HFFc6 (cell line): ENCODE measurements around the gene CSK. TPM values are rescaled to one million over a fixed set of nuclear protein-coding genes. Genes with fewer than 3 reads are reported as not detected.

Experiments used
- DNase-seq: peaks from one replicate; pipeline ENCODE4 v3.0.0-alpha.2; 2018
- H3K27ac Mint-ChIP-seq: 2 replicates; pipeline ENCODE4 v1.8.0; 2020; ENCODE audit warnings: mild to moderate bottlenecking, mixed read lengths
- H3K27me3 Mint-ChIP-seq: 2 replicates; pipeline ENCODE4 v1.8.0; 2021; ENCODE audit warnings: mild to moderate bottlenecking, moderate library complexity, mixed read lengths; ENCODE audit not compliant: insufficient read depth
- H3K36me3 Mint-ChIP-seq: 2 replicates; pipeline ENCODE4 v1.8.0; 2021; ENCODE audit warnings: low read depth, mixed read lengths
- H3K4me1 Mint-ChIP-seq: 2 replicates; pipeline ENCODE4 v1.8.0; 2020; ENCODE audit warnings: low read depth, mixed read lengths
- H3K4me3 Mint-ChIP-seq: 2 replicates; pipeline ENCODE4 v1.8.0; 2020; ENCODE audit warnings: mild to moderate bottlenecking, moderate library complexity, mixed read lengths
- H3K9me3 Mint-ChIP-seq: 2 replicates; pipeline ENCODE4 v1.8.0; 2020; ENCODE audit warnings: mild to moderate bottlenecking, mixed read lengths
- total RNA-seq, 6 experiments: library from RNA; stranded (reverse); fragmentation: NEBNext Ultra II Directional; extraction: Animal tissue kit (Norgen Biotek cat#: 25700); gene quantifications; 2 replicates in 1 of 6; 3 replicates in 5 of 6; pipeline ENCODE4 v1.2.3, GENCODE V29; 2021
- TF ChIP-seq, protein P1 (sequence below): fragments of 200-600 bp; sonication (generic); IDR thresholded peaks from 2 replicates; pipeline ENCODE4 v1.5.0; 2021; ENCODE audit warnings: antibody characterized with exemption, mild to moderate bottlenecking

The CSK gene
- total RNA-seq, 6 experiments from 2014 or later: 48.8 to 59.0 (median 53.3) TPM

DNA sequence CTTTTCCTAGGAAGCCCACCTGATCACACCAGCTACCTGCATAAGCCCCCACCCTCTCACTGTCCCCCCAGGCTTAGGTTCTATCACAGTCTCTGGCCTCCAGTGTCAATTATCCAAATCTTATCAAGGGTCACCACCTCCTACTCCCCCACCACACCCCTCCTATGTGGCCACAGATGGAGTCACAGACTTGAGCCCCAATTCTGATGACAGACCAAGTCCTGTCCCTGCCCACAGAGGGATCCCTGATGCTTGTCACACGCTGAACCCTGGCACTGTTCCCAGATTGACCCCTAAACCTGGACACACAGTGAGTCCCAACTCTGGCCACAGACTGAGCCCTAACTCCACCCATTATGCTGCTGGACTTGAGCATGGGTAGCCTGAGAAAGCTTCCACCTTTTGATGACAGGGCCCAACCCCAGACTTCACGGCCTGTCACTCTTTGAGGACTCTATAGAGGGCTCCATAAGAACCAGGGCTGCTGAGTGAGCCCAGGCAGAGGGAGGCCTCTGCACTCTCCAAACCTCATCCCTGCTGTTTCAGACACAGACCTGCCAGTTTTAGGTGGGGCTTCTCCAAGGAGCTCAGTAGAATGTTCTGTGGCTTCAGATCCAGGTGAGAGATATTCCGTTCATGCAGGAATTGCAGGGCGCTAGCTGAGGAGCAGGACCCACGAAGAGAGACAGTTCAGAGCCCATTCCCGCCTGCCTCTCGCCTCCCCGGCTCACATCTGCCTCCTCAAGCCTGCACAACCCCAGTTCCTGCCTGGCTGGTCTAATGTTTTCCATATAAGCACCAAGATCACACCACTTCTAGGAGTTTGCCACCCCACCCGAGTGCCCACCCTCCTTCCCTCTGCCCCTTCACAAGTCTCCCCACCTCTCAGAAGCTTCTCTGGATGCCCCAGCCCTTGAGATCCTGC is 59.2 kb downstream of the CSK start:
- TF ChIP-seq, protein P1, sequence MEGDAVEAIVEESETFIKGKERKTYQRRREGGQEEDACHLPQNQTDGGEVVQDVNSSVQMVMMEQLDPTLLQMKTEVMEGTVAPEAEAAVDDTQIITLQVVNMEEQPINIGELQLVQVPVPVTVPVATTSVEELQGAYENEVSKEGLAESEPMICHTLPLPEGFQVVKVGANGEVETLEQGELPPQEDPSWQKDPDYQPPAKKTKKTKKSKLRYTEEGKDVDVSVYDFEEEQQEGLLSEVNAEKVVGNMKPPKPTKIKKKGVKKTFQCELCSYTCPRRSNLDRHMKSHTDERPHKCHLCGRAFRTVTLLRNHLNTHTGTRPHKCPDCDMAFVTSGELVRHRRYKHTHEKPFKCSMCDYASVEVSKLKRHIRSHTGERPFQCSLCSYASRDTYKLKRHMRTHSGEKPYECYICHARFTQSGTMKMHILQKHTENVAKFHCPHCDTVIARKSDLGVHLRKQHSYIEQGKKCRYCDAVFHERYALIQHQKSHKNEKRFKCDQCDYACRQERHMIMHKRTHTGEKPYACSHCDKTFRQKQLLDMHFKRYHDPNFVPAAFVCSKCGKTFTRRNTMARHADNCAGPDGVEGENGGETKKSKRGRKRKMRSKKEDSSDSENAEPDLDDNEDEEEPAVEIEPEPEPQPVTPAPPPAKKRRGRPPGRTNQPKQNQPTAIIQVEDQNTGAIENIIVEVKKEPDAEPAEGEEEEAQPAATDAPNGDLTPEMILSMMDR: no peak
- DNase-seq: no peak
- peaks cover 17% of the 10 kb centered on the region; the same call in 1 of the 2 replicates for H3K4me1 Mint-ChIP-seq
- H3K36me3 Mint-ChIP-seq: no peaks in the 10 kb centered on the region
- H3K4me3 Mint-ChIP-seq: no peak overlapping the region
- H3K9me3 Mint-ChIP-seq: no peaks in the 10 kb centered on the region
- H3K27ac Mint-ChIP-seq: no peak overlapping the region
- H3K27me3 Mint-ChIP-seq: no peaks in the 10 kb centered on the region; the same call in 1 of the 2 replicates

DNA sequence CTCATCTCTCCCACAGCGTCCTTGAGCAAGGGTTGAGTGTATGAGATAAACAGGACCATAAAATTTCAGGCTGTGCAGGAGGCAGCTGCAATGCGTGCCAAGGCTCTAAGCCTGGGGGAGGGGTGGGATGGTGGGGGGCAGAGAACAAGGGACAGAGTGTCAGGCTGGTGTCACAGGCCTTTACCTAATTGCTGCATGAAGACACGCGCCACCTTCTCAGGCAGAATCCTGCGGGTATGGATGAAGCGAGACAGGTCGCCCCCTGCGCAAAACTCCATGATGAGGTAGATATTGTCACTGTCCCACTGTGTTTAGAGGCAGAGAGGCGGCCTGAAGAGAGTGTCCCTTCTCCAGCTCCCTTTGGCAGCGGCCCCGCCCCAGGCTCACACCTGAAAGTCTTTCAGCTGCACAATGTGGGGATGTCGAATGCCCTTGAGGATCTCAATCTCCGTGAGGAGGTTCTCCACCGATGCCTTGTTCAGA is 60.1 kb downstream of the CSK start:
- Mint-ChIP-seq H3K9me3 (no peaks in the 10 kb centered on the region), H3K4me3 (peak overlapping the region; percentile 94), H3K36me3 (no peaks in the 10 kb centered on the region), H3K4me1 (peaks cover 17% of the 10 kb centered on the region; the same call in 1 of the 2 replicates), H3K27ac (no peak overlapping the region), H3K27me3 (no peaks in the 10 kb centered on the region; the same call in 1 of the 2 replicates)
- DNase-seq: no peak
- TF ChIP-seq, protein P1: no peak

DNA sequence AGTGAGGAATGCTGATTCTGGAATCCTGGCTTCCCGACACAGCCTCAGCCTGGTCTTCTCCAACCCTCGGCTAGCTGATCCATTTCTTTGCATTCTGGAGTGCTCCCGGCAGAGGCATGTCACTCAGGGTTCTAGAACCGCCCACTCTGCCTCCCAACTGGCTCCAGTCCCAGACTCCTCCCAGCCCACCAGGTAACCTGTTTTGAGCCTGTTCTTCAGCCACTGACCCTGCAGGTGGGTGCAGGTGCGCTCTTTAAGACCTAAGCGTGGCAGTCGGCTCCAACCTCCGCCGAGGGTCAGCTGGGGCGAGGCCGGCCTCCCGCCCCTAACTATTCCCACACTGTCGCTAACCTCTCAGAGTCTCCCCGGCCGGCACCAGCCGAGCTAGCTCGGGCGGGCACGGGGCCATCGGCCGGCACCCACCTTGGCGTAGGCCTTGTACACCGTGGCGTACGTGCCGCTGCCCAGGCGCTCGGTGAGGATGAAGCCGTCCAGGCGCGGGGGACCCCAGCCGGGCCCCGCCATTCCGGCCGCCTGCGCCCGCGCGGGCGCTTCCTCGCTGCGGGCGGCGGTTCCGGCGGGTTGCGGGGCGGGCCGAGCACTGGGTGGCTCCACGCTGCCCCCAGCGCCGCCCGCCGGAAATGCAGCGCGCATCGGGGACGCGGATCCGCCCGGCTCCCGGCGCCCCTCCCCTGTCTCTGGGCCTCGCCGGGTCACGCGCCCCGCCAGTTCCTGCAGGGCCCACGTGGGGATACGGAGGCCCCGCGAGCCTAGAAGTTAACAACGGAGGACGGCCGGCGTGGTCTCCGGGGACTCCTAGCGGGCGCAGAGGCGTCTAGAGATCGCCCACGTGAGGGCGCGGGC is 60.9 kb downstream of the CSK start, which contains the start of gene ULK3:
ULK3 (minus strand) TSS at position 576 of the 864 bp plus-strand sequence; CDS start at position 525, 51 bp downstream.
- peak; percentile 79 for DNase-seq
- peaks cover 17% of the 10 kb centered on the region; the same call in 1 of the 2 replicates for H3K4me1 Mint-ChIP-seq
- peak within 1 kb of the TSS; percentile 94 for H3K4me3 Mint-ChIP-seq
- H3K9me3 Mint-ChIP-seq: no peaks in the 10 kb centered on the region
- H3K36me3 Mint-ChIP-seq: peaks cover 4% of the 10 kb centered on the region; the same call in 1 of the 2 replicates
- H3K27me3 Mint-ChIP-seq: no peaks in the 10 kb centered on the region; the same call in 1 of the 2 replicates
- H3K27ac Mint-ChIP-seq: peak within 1 kb of the TSS; percentile 81
- TF ChIP-seq, protein P1: peak; percentile 82

DNA sequence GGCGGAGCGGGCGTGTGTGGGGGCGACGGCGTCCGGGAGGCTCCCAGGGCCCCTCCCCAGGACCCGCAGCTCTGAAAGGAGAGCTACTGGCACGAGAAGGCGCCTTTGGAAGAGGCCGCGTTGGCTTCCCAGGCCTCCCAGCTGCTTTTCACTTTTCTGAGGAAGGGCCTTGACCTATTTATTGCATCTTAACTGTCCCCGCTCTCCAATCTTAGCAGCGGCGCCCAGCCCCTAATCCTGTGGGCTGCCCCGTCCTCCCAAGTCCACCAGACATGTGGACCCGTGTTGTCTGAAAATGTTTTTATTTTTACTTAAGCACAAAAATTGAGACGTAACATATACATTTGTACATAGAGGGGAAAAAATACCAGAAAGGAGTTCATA is 61.6 kb downstream of the CSK start:
- peaks cover 7% of the 10 kb centered on the region; the same call in 1 of the 2 replicates for H3K36me3 Mint-ChIP-seq
- H3K4me3 Mint-ChIP-seq: peak overlapping the region; percentile 77
- DNase-seq: no peak
- H3K4me1 Mint-ChIP-seq: peaks cover 17% of the 10 kb centered on the region; the same call in 1 of the 2 replicates
- H3K27ac Mint-ChIP-seq: peak overlapping the region; percentile 81
- no peaks in the 10 kb centered on the region; the same call in 1 of the 2 replicates for H3K27me3 Mint-ChIP-seq
- TF ChIP-seq, protein P1: peak; percentile 70; the same call in 1 of the 2 replicates
- H3K9me3 Mint-ChIP-seq: no peaks in the 10 kb centered on the region

DNA sequence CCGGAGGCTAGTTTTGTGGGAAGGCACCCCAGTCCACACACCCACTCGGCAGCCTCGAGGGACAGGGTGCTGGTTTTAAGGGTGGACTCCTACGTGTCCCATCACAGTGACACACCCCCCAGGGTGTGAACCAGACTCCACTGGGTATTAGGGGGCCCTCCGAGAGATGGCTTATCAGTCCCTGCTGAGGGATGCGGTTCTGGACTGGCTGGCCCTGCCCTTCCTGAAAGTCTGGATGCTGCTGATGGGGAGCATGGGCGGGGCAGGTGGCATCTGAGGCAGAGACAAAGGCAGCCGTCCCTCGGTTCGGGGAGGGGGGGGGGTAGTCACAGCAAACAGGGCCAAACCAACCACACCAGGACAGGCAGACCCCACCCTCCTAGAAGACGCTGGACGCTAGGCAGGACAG is 62.0 kb downstream of the CSK start:
- Mint-ChIP-seq H3K4me1 (peaks cover 17% of the 10 kb centered on the region; the same call in 1 of the 2 replicates), H3K9me3 (no peaks in the 10 kb centered on the region), H3K27me3 (no peaks in the 10 kb centered on the region; the same call in 1 of the 2 replicates), H3K36me3 (peaks cover 10% of the 10 kb centered on the region; the same call in 1 of the 2 replicates), H3K4me3 (no peak overlapping the region; the same call in 1 of the 2 replicates), H3K27ac (no peak overlapping the region)
- DNase-seq: no peak
- TF ChIP-seq, protein P1: no peak
